ENCODE measurements around the gene MAD1L1.

DNA sequence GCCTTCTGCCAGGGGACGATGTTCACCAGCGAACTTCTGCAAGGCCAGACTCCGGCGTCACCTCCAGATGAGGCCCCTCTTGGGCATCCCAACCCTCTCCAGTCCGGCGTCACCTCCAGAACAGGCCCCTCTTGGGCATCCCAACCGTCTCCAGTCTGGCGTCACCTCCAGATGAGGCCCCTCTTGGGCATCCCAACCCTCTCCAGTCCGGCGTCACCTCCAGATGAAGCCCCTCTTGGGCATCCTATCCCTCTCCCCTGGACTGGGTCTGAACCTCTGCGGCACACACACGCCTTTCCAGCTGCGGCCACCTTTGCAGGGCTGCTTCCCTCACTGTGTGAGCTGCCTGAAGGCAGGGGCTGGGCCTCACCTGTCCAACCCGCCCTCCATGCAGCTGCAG lies 321.2 kb downstream of the MAD1L1 start:
- TF ChIP-seq POLR2A (IDR thresholded peaks at IDR 0.05): no peak
- TF ChIP-seq CTCF (IDR thresholded peaks at IDR 0.05 in 8 of 11, conservative IDR thresholded peaks at IDR 0.05 in 3 of 11): no peak
- TF ChIP-seq POLR2AphosphoS5 (IDR thresholded peaks at IDR 0.05): no peak
